Amniotic stem cell (primary cell): Measurements from ENCODE around the gene STPG3.

ENCODE experiments used
- DNase-seq: peaks from one replicate; lab custom pipeline; 2025; lab: John Stamatoyannopoulos, UW

STPG3 gene

GRCh38 chr9:137251194-137251461 is at the start of gene STPG3:
TSS of gene STPG3 (plus strand) at chr9:137251286. CDS start at chr9:137251287, 1 bp downstream.
- no peak for DNase-seq

DNA sequence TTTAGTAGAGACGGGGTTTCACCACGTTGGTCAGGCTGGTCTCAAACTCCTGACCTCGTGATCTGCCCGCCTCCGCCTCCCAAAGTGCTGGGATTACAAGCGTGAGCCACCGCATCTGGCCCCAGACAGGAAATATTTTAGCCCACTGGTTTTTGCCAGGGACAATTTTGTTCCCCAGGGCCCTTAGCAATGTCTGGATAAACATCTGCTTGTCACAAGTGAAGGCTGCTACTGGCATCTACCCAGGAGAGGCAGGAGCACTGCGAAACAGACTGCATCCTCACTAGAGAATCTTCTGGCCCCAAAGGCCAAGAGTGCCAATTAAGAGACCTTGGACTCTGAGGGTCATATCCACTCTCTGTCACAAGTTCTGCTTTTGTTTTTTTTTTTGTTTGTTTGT is 48.1 kb upstream of the STPG3 start:
- no peak for DNase-seq

- DNase-seq: no peak
These were observed 46.4 kb upstream of the STPG3 start for GRCh38 chr9:137204731-137205125.

GRCh38 chr9:137205126-137206069 is 45.7 kb upstream of the STPG3 start, which contains the start of the genes NDOR1 and TMEM203:
TSS of gene NDOR1 (plus strand) at chr9:137205700. CDS start at chr9:137205778, 78 bp downstream.
TSS of gene TMEM203 (minus strand) at chr9:137205648. CDS start at chr9:137205414, 234 bp downstream.
- peak; percentile 68 for DNase-seq

DNA sequence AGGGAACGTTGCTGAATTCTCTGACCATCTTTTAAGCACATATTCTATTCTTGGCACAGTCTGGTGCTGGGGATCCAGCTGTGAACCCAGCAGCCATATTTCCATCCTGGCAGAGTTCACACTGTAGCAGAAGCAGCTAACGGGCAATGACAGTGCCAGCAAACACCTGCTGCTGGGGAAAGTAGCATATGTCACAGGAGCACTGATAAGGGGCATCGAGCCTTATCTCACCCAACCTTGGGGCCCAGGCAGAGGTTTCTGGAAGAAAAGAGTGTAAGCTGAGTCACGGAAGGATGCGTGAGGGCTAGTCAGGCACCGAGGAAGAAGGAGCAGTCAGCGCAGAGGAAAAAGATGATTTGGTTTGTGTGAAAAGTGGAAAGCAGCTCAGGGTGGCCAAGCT is 44.5 kb upstream of the STPG3 start:
- DNase-seq: no peak

GRCh38 chr9:137211532-137211931 is 39.6 kb upstream of the STPG3 start:
- no peak for DNase-seq

DNA sequence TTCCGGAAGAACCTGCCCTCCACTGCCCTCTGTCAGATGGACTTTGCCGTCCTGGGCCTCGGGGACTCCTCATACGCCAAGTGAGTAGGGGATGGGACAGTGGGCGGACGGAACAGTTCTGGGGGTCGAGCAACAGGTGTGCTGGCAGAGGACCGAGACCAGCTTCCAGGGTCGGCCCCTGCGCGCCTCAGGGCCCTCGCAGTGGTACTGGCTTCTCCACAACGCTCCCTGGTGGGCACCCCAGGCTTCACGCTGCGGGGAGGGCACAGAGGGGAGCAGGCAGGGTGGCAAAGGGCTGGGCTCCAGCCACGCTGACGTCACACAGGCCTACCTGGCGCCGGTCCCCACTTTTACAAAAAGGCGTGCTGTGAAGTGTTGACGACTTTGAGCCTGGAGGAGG is 38.6 kb upstream of the STPG3 start:
- DNase-seq: no peak

DNA sequence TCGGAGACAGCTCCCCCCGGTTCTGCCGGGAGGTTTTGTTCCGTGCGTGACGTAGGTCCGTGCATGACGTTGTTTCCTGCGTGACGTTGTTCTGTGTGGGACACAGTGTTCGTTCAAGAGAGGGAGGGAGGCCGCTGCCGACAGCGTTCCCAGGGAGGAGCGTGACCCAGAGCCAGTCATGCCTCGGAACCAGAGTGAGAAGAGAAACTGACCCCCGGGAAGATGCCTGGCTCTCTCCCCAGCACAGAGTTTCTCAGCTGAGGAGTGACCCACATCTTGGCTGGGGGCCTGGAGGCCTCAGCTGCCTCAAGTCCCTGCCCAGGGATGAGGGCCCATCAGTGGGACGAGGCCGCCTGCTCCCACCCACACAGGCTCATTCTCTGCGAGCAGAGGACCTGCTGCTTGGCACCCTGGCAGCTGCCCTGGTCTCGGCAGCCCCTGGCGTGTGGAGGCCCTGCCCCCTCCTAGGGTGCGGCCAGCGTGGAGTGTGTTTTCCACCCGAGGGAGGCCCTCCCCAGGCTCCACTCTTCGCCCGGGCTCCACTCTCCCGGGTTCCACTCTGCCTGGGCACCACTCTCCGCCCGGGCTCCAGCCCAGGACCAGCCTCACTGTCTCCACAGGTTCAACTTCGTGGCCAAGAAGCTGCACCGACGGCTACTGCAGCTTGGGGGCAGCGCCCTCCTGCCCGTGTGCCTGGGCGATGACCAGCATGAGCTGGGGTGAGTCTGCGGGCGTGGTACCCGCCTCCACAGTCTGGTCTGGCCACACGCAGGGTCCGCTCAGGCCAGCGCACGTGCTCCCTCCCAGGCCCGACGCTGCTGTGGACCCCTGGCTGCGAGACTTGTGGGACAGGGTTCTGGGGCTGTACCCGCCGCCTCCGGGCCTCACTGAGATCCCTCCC is 37.7 kb upstream of the STPG3 start:
- no peak for DNase-seq

DNA sequence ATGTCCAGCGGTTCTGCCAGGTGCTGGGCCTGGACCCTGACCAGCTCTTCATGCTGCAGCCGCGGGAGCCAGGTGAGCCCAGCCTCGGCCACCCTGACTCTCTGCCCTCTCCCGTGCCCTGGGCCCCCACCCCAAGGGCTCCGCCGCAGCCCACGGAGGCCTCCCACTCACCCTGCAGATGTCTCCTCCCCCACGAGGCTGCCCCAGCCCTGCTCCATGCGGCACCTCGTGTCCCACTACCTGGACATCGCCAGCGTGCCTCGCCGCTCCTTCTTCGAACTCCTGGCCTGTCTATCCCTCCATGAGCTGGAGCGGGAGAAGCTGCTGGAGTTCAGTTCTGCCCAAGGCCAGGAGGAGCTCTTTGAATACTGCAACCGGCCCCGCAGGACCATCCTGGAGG is 36.5 kb upstream of the STPG3 start:
- DNase-seq: no peak

DNA sequence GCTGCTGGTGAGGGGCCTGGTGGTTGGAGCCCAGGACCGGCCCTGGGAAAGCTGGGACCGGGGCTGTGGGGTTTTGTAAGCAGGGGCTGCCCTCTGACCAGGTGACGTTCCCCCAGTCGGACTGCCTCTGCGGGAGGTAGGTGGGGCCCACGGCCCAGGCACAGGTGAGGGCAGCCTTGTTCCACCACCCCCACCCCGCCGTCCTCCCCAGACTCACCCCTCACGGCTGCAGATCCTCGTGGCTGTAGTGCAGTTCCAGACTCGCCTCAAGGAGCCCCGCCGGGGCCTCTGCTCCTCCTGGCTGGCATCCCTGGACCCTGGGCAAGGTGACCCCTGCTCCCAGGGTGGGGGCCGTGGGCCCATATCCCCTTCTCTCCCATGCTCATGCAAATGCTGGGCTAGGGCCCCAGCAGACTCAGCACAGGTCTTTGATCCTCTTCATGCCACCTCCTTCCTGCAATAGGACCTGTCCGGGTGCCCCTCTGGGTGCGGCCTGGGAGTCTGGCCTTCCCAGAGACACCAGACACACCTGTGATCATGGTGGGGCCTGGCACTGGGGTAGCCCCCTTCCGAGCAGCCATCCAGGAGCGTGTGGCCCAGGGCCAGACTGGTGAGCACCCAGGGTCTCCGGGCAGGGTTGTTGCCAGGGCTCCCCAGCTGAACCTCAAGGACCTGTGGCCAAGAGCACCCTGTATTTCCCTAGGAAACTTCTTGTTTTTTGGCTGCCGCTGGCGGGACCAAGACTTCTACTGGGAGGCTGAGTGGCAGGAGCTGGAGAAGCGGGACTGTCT is 35.7 kb upstream of the STPG3 start:
- no peak for DNase-seq

GRCh38 chr9:137216188-137216965 is 34.7 kb upstream of the STPG3 start:
- no peak for DNase-seq

GRCh38 chr9:137217276-137218211 is 33.5 kb upstream of the STPG3 start:
- DNase-seq: no peak

- DNase-seq: no peak
These were observed 32.8 kb upstream of the STPG3 start for GRCh38 chr9:137218212-137218753.

- no peak for DNase-seq
These were observed 32.3 kb upstream of the STPG3 start for GRCh38 chr9:137218754-137219271.

- DNase-seq: no peak
These were observed 31.2 kb upstream of the STPG3 start for GRCh38 chr9:137219757-137220316.

GRCh38 chr9:137220317-137221094 is 30.6 kb upstream of the STPG3 start:
- no peak for DNase-seq

- DNase-seq: no peak
These were observed 30.0 kb upstream of the STPG3 start for GRCh38 chr9:137221095-137221505.

DNA sequence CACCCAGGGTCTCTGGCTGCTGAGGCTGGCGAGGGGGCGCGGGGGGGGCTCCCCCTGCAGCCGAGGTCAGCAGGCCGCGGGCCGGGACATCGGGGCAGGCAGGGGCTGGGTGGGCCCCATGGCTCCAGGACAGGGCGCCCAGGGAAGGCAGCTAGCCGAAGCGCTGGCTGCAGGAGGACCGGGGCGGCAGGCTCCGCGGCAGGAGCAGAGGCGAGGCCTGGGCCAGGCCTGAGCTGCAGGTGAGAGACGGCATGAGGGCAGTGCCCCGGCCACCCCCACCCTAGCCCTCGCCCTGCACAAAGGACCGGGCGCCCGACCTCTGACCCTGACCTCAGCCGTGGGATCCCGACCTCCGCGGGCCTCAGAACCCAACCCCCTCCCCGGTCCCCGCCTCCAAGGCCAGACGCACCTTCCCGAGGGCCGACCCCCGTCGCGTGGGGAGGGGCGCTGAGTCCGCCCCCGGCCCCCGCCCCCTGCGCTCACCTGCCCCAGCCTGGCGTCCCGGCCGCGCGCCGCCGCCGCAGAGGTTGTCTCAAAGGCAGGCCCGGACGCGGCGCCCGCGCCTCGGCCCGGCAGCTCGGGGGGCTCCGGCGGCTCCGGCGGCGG is 29.5 kb upstream of the STPG3 start:
- DNase-seq: no peak
